Hepatocyte (in vitro differentiated cells): ENCODE results near the gene TSPY3. TPM values are rescaled to one million over a fixed set of nuclear protein-coding genes. Genes with fewer than 3 reads are reported as not detected.
"Not testable (repeated sequence)": the region's sequence is repeated elsewhere in the genome, so short reads cannot be mapped to it uniquely, and the experiment has no call there.

ENCODE experiments used
- DNase-seq: peaks from one replicate; pipeline ENCODE4 v3.0.0-alpha.2; 2016; ENCODE audit warnings: low spot score
- H2AFZ ChIP-seq: fragments of 200-600 bp; sonication (generic); 2 replicates; pipeline ENCODE4 v1.6.0; 2016; ENCODE audit warnings: antibody characterized with exemption, mild to moderate bottlenecking
- H3K27ac ChIP-seq: fragments of 200-600 bp; sonication (generic); 2 replicates; pipeline ENCODE4 v1.5.1; 2016; ENCODE audit warnings: mild to moderate bottlenecking
- H3K27me3 ChIP-seq: fragments of 200-600 bp; sonication (generic); 2 replicates; pipeline ENCODE4 v1.6.1; 2016
- H3K36me3 ChIP-seq: fragments of 200-600 bp; sonication (generic); replicated peaks from 2 replicates; pipeline ENCODE4 v1.5.1; 2016; ENCODE audit warnings: low read depth; ENCODE audit not compliant: insufficient read depth
- H3K4me1 ChIP-seq: fragments of 200-600 bp; sonication (generic); 2 replicates; pipeline ENCODE4 v1.5.1; 2016; ENCODE audit warnings: mild to moderate bottlenecking, moderate library complexity; ENCODE audit not compliant: insufficient read depth
- H3K4me2 ChIP-seq: fragments of 200-600 bp; sonication (generic); 2 replicates; pipeline ENCODE4 v1.6.0; 2016
- H3K4me3 ChIP-seq: fragments of 200-600 bp; sonication (generic); 2 replicates; pipeline ENCODE4 v1.5.1; 2016; ENCODE audit warnings: mild to moderate bottlenecking
- H3K79me2 ChIP-seq: fragments of 200-600 bp; sonication (generic); 2 replicates; pipeline ENCODE4 v1.6.0; 2017; ENCODE audit warnings: mild to moderate bottlenecking
- H3K9me2 ChIP-seq: fragments of 200-600 bp; sonication (generic); replicated peaks from 2 replicates; pipeline ENCODE4 v1.6.0; 2017; ENCODE audit warnings: mild to moderate bottlenecking; ENCODE audit not compliant: insufficient read depth
- H3K9me3 ChIP-seq: fragments of 200-600 bp; sonication (generic); 2 replicates; pipeline ENCODE4 v1.5.1; 2016; ENCODE audit warnings: low read depth, mild to moderate bottlenecking
- H4K20me1 ChIP-seq: fragments of 200-600 bp; sonication (generic); 2 replicates; pipeline ENCODE4 v1.6.0; 2016; ENCODE audit warnings: mild to moderate bottlenecking; ENCODE audit not compliant: insufficient read depth, poor library complexity, severe bottlenecking
- WGBS: methylation state at CpG from one replicate; pipeline ENCODE4 v1.1.6; 2016; ENCODE audit warnings: low lambda C conversion rate; ENCODE audit errors: missing lambda C conversion rate; 5-methylcytosine and 5-hydroxymethylcytosine counted together
- polyA plus RNA-seq: library from polyadenylated mRNA; unstranded; fragments of >200 nt; fragmentation: Nextera tagmentation; extraction: Ambion mirVana; gene quantifications from 2 replicates; pipeline ENCODE4 v1.2.1, GENCODE V29; 2016
- total RNA-seq: library from RNA; depleted of rRNA; stranded (reverse); fragments of >200 nt; gene quantifications from 2 replicates; pipeline ENCODE4 v1.2.3, GENCODE V29; 2014

The TSPY3 gene, protein sequence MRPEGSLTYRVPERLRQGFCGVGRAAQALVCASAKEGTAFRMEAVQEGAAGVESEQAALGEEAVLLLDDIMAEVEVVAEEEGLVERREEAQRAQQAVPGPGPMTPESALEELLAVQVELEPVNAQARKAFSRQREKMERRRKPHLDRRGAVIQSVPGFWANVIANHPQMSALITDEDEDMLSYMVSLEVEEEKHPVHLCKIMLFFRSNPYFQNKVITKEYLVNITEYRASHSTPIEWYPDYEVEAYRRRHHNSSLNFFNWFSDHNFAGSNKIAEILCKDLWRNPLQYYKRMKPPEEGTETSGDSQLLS
- total RNA-seq (not detected in 2 replicates), polyA plus RNA-seq (not detected in 2 replicates)

DNA sequence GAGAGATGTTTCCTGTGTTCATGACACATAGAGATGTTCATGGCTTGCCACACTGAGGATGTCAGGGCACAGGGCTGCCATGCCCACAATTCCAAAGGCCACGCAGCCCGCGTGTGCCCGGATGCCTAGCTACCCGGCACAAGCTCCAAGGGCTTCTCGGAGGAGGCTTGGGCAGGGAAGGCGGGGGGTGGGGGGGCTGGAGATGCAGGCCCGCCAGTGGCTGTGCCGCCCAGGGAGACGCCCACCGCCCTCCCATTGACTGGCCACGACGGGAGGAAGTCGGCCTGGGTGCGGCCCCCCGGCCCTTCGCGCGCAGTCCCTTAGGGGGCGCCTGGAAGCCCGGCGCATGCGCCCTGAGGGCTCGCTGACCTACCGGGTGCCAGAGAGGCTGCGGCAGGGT is at the start of gene TSPY3:
TSS of gene TSPY3 (plus strand) at position 301 of the 400 bp plus-strand sequence. CDS start at position 347, 46 bp downstream.
- not testable (repeated sequence) for H4K20me1 ChIP-seq, DNase-seq, H2AFZ ChIP-seq, H3K79me2 ChIP-seq, H3K9me2 ChIP-seq, H3K27me3 ChIP-seq, H3K4me1 ChIP-seq, H3K9me3 ChIP-seq, H3K4me3 ChIP-seq, H3K4me2 ChIP-seq, H3K27ac ChIP-seq, H3K36me3 ChIP-seq
- WGBS, result no CpG with 5 or more reads among the region's 26 CpGs

DNA sequence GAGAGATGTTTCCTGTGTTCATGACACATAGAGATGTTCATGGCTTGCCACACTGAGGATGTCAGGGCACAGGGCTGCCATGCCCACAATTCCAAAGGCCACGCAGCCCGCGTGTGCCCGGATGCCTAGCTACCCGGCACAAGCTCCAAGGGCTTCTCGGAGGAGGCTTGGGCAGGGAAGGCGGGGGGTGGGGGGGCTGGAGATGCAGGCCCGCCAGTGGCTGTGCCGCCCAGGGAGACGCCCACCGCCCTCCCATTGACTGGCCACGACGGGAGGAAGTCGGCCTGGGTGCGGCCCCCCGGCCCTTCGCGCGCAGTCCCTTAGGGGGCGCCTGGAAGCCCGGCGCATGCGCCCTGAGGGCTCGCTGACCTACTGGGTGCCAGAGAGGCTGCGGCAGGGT is 40.7 kb upstream of the TSPY3 start, which contains the start of gene TSPY8:
TSS of gene TSPY8 (plus strand) at position 301 of the 400 bp plus-strand sequence. CDS start at position 347, 46 bp downstream.
- H3K27me3 ChIP-seq, H3K36me3 ChIP-seq, H3K4me2 ChIP-seq, DNase-seq, H3K9me2 ChIP-seq, H3K79me2 ChIP-seq, H3K4me1 ChIP-seq, H3K9me3 ChIP-seq, H4K20me1 ChIP-seq, H2AFZ ChIP-seq, H3K27ac ChIP-seq, H3K4me3 ChIP-seq: not testable (repeated sequence)
- WGBS, result no CpG with 5 or more reads among the region's 25 CpGs

DNA sequence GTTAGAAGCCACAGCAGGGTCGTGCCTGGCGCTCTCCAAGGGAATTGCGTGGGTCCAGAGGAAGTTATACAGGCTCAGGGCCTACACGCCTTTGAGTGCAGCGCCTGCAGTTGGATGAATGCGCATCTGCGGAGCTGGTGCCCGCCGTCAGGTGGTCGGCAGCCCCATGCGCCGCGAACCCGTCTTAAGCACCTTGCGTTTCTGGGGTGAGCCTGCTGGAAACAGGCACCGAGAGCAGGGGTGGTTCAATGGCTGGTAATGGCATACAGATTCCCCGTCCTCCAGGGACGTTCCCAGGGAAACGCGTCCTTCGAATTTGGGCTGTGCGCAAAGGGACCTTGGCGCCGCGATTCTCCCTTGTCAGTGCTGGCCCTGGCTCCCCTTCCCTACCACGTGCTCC is 1.7 kb upstream of the TSPY3 start:
- WGBS, result no CpG with 5 or more reads among the region's 26 CpGs
- H3K4me2 ChIP-seq, DNase-seq, H2AFZ ChIP-seq, H3K4me3 ChIP-seq, H4K20me1 ChIP-seq, H3K27ac ChIP-seq, H3K27me3 ChIP-seq, H3K4me1 ChIP-seq, H3K79me2 ChIP-seq, H3K9me2 ChIP-seq, H3K36me3 ChIP-seq, H3K9me3 ChIP-seq: not testable (repeated sequence)

Other genes with a start within 250 kb of the TSPY3 start
- gene TSPY4, start 61.0 kb upstream of the TSPY3 start, total RNA-seq, result not detected in 2 replicates
- gene TSPY4, start 61.0 kb upstream of the TSPY3 start, polyA plus RNA-seq, result not detected in 2 replicates
- gene TSPY8, start 40.6 kb upstream of the TSPY3 start, total RNA-seq, result not detected in 2 replicates
- gene TSPY8, start 40.6 kb upstream of the TSPY3 start, polyA plus RNA-seq, result not detected in 2 replicates
- not detected in 2 replicates for gene TSPY1, start 68.5 kb downstream of the TSPY3 start, total RNA-seq
- not detected in 2 replicates for gene TSPY1, start 68.5 kb downstream of the TSPY3 start, polyA plus RNA-seq
- gene TSPY9, start 88.8 kb downstream of the TSPY3 start, total RNA-seq, result not detected in 2 replicates
- gene TSPY9, start 88.8 kb downstream of the TSPY3 start, polyA plus RNA-seq, result not detected in 2 replicates
- not detected in 2 replicates for gene TSPY10, start 129.5 kb downstream of the TSPY3 start, total RNA-seq
- not detected in 2 replicates for gene TSPY10, start 129.5 kb downstream of the TSPY3 start, polyA plus RNA-seq